Cardiac muscle cell (in vitro differentiated cells and primary cell): Measurements from ENCODE around the gene CMIP. TPM values are rescaled to one million over a fixed set of nuclear protein-coding genes. Genes with fewer than 3 reads are reported as not detected.

Source experiments
- DNase-seq, 2 donors: peaks; one replicate each; pipeline versions ENCODE4 v3.0.0 to v3.0.0-alpha.2; 2010 to 2017; ENCODE audit warnings: low read depth in 1 of 2, low spot score in 1 of 2
- H3K27ac ChIP-seq: fragments of 200-600 bp; sonication (generic); 2 replicates; pipeline ENCODE4 v1.5.1; 2016
- H3K27me3 ChIP-seq: fragments of 200-600 bp; sonication (generic); 2 replicates; pipeline ENCODE4 v1.6.0; 2016; ENCODE audit warnings: control low read depth
- H3K36me3 ChIP-seq: fragments of 200-600 bp; sonication (generic); 2 replicates; pipeline ENCODE4 v1.5.1; 2016; ENCODE audit warnings: control low read depth
- H3K4me1 ChIP-seq: fragments of 200-600 bp; sonication (generic); 2 replicates; pipeline ENCODE4 v1.8.1; 2017; ENCODE audit warnings: low read depth, mild to moderate bottlenecking, mixed run types
- H3K4me3 ChIP-seq: fragments of 200-600 bp; sonication (generic); 2 replicates; pipeline ENCODE4 v1.5.1; 2016; ENCODE audit warnings: mild to moderate bottlenecking
- H3K9me3 ChIP-seq: fragments of 200-600 bp; sonication (generic); 2 replicates; pipeline ENCODE4 v1.5.1; 2017; ENCODE audit warnings: low read depth, mild to moderate bottlenecking, control low read depth
- CTCF ChIP-seq: IDR thresholded peaks from 2 replicates; pipeline ENCODE4 v1.5.1; 2012; ENCODE audit warnings: low read depth, mild to moderate bottlenecking, low read length
- polyA plus RNA-seq: library from polyadenylated mRNA; unstranded; fragments of >200 nt; fragmentation: Nextera tagmentation; extraction: Ambion mirVana; gene quantifications from 2 replicates; pipeline ENCODE4 v1.2.1, GENCODE V29; 2016
- total RNA-seq: library from RNA; depleted of rRNA; stranded (reverse); fragments of >200 nt; gene quantifications from 2 replicates; pipeline ENCODE4 v1.2.3, GENCODE V29; 2016

The CMIP gene
- total and polyA plus RNA-seq, 2 experiments from 2014 or later: 1.8 to 22.2 TPM

- Histone ChIP-seq H3K27ac (peak overlapping the region; percentile 38), H3K4me3 (no peak overlapping the region), H3K36me3 (no peaks in the 10 kb centered on the region), H3K9me3 (no peaks in the 10 kb centered on the region), H3K27me3 (no peaks in the 10 kb centered on the region), H3K4me1 (peaks cover 3% of the 10 kb centered on the region)
- no peak for DNase-seq
- TF ChIP-seq CTCF: no peak
Measured at GRCh38 chr16:81531419-81531821, 86.8 kb downstream of the CMIP start.

GRCh38 chr16:81532491-81533174, 88.0 kb downstream of the CMIP start:
- no peak overlapping the region for H3K4me3 ChIP-seq
- H3K9me3 ChIP-seq: no peaks in the 10 kb centered on the region
- DNase-seq: no peak
- H3K36me3 ChIP-seq: no peaks in the 10 kb centered on the region
- peaks cover 3% of the 10 kb centered on the region for H3K4me1 ChIP-seq
- H3K27ac ChIP-seq: no peak overlapping the region
- no peak for TF ChIP-seq CTCF
- H3K27me3 ChIP-seq: no peaks in the 10 kb centered on the region

GRCh38 chr16:81533175-81533507, 88.5 kb downstream of the CMIP start:
- peaks cover 3% of the 10 kb centered on the region for H3K4me1 ChIP-seq
- H3K36me3 ChIP-seq: no peaks in the 10 kb centered on the region
- H3K9me3 ChIP-seq: no peaks in the 10 kb centered on the region
- H3K27ac ChIP-seq: no peak overlapping the region
- DNase-seq: no peak
- no peak overlapping the region for H3K4me3 ChIP-seq
- TF ChIP-seq CTCF: no peak
- no peaks in the 10 kb centered on the region for H3K27me3 ChIP-seq

- TF ChIP-seq CTCF: no peak
- Histone ChIP-seq H3K9me3 (no peaks in the 10 kb centered on the region), H3K27ac (no peak overlapping the region), H3K4me3 (no peak overlapping the region), H3K4me1 (peaks cover 3% of the 10 kb centered on the region), H3K36me3 (no peaks in the 10 kb centered on the region), H3K27me3 (no peaks in the 10 kb centered on the region)
- DNase-seq: no peak
Measured at GRCh38 chr16:81535679-81536360, 91.2 kb downstream of the CMIP start.

- no peak overlapping the region for H3K4me3 ChIP-seq
- H3K4me1 ChIP-seq: no peaks in the 10 kb centered on the region
- no peak for DNase-seq
- no peaks in the 10 kb centered on the region for H3K9me3 ChIP-seq
- no peaks in the 10 kb centered on the region for H3K27me3 ChIP-seq
- H3K27ac ChIP-seq: no peak overlapping the region
- TF ChIP-seq CTCF: no peak
- no peaks in the 10 kb centered on the region for H3K36me3 ChIP-seq
Measured at GRCh38 chr16:81536648-81537047, 92.0 kb downstream of the CMIP start.
